Caco-2 (cell line): ENCODE results near the gene KLRB1. TPM values are rescaled to one million over a fixed set of nuclear protein-coding genes. Genes with fewer than 3 reads are reported as not detected.
"Not testable (repeated sequence)": the region's sequence is repeated elsewhere in the genome, so short reads cannot be mapped to it uniquely, and the experiment has no call there.

ENCODE experiments used
- BruUV-seq: library from RNA; stranded (reverse); fragments of 400-500 nt; replicated peaks from 2 replicates; lab custom pipeline; 2021; lab: Mats Ljungman, UMichigan
- CTCF ChIA-PET: fragments of 300-600 bp; sonication (Branson Sonifier 250); formaldehyde crosslinking; loops from one replicate; lab custom pipeline; 2022; ENCODE audit warnings: antibody characterized with exemption; lab: Charles Lee
- POLR2A ChIA-PET: fragments of 300-600 bp; sonication (Branson Sonifier 250); formaldehyde crosslinking; loops from one replicate; lab custom pipeline; 2022; ENCODE audit warnings: antibody characterized with exemption; lab: Charles Lee
- DNase-seq, 2 experiments: peaks; one replicate each; pipeline versions ENCODE4 v3.0.0 to v3.0.0-alpha.2; 2020 to 2022
- H3K27me3 ChIP-seq: replicated peaks from 2 replicates; pipeline ENCODE4 v1.6.0; 2011; ENCODE audit warnings: low read length; ENCODE audit not compliant: control insufficient read depth, insufficient read depth
- H3K36me3 ChIP-seq: 2 replicates; pipeline ENCODE4 v1.5.1; 2011; ENCODE audit warnings: low read length; ENCODE audit not compliant: control insufficient read depth, insufficient read depth
- H3K4me1 ChIP-seq: fragments of 250-450 bp; sonication (Bioruptor Pico); 2 replicates; pipeline ENCODE4 v1.5.1; 2020; ENCODE audit warnings: mild to moderate bottlenecking
- H3K4me3 ChIP-seq: 2 replicates; pipeline ENCODE4 v1.5.1; 2011; ENCODE audit warnings: low read depth, mild to moderate bottlenecking, control low read depth, low read length
- H3K9me3 ChIP-seq: fragments of 250-450 bp; sonication (Bioruptor Pico); 2 replicates; pipeline ENCODE4 v1.5.1; 2020; ENCODE audit warnings: mild to moderate bottlenecking, moderate library complexity
- H3K27ac Mint-ChIP-seq: one replicate; pipeline ENCODE4 v1.8.0; 2022; ENCODE audit warnings: mixed read lengths; ENCODE audit not compliant: unreplicated experiment
- H3K27me3 Mint-ChIP-seq: one replicate; pipeline ENCODE4 v1.8.0; 2022; ENCODE audit warnings: mixed read lengths; ENCODE audit not compliant: insufficient read depth, unreplicated experiment
- H3K36me3 Mint-ChIP-seq: one replicate; pipeline ENCODE4 v1.8.0; 2022; ENCODE audit warnings: mild to moderate bottlenecking, mixed read lengths; ENCODE audit not compliant: insufficient read depth, unreplicated experiment
- H3K4me1 Mint-ChIP-seq: one replicate; pipeline ENCODE4 v1.8.0; 2022; ENCODE audit warnings: low read depth, mixed read lengths; ENCODE audit not compliant: unreplicated experiment
- H3K4me3 Mint-ChIP-seq: one replicate; pipeline ENCODE4 v1.8.0; 2022; ENCODE audit warnings: mild to moderate bottlenecking, moderate library complexity, mixed read lengths; ENCODE audit not compliant: unreplicated experiment
- H3K9me3 Mint-ChIP-seq: one replicate; pipeline ENCODE4 v1.8.0; 2022; ENCODE audit warnings: mixed read lengths; ENCODE audit not compliant: unreplicated experiment
- CTCF ChIP-seq, 2 experiments: fragments of 200-600 bp in 1 of 2; IDR thresholded peaks; 1 replicate in 1 of 2; 2 replicates in 1 of 2; pipeline versions ENCODE4 v1.5.1 to v1.8.0; 2011 to 2022; ENCODE audit warnings: antibody characterized with exemption in 1 of 2, control low read depth in 1 of 2, inconsistent platforms in 1 of 2, low read depth in 1 of 2, low read length in 1 of 2, mild to moderate bottlenecking in 1 of 2, moderate library complexity in 1 of 2; ENCODE audit not compliant: insufficient read depth in 1 of 2, severe bottlenecking in 1 of 2, unreplicated experiment in 1 of 2
- intact Hi-C: fragments of 100-400 bp; cut with micrococcal nuclease; formaldehyde crosslinking; loops from one replicate; pipeline ENCODE4 v1.10.0; 2022; ENCODE audit not compliant: unreplicated experiment
- total RNA-seq: library from RNA; stranded (reverse); gene quantifications from 2 replicates; pipeline ENCODE4 v1.2.3, GENCODE V29; 2022

Gene KLRB1
- total RNA-seq, 1 experiment from 2014 or later = not detected

- H3K27ac Mint-ChIP-seq = peak overlapping the region; percentile 96
Observed at GRCh38 chr12:9647825-9648700, 40.3 kb upstream of the KLRB1 start.

GRCh38 chr12:9646794-9647781 lies 39.4 kb upstream of the KLRB1 start:
- H3K27me3 ChIP-seq = no peaks in the 10 kb centered on the region
- intact Hi-C loops = no loop called here
- H3K27ac Mint-ChIP-seq = peak overlapping the region; percentile 96
- H3K36me3 Mint-ChIP-seq = peaks cover 8% of the 10 kb centered on the region
- ChIA-PET CTCF (interaction anchor here (1.0 to 1.8 kb wide), 3 partner anchors 9 to 61 kb away, joined by 3 to 16 read pairs (median 9); no protein-coding TSS in a partner anchor), POLR2A (interaction anchor here (0.7 to 1.0 kb wide), 2 partner anchors 18 to 22 kb away, joined by 3 read pairs; partner anchors contain the start of gene CLEC2D)
- H3K9me3 Mint-ChIP-seq = peaks cover 32% of the 10 kb centered on the region
- peak overlapping the region; percentile 98 for H3K4me3 Mint-ChIP-seq
- H3K9me3 ChIP-seq = 0 out of 2 replicates have a peak, but pooled peaks cover 8% of the 10 kb centered on the region
- peaks cover 24% of the 10 kb centered on the region for H3K4me1 ChIP-seq
- peak overlapping the region; percentile 51 for H3K4me3 ChIP-seq
- BruUV-seq = TSS peak; percentile 95
- DNase-seq = peak in 1 of 2 experiments; percentile 28
- no peaks in the 10 kb centered on the region for H3K27me3 Mint-ChIP-seq
- H3K4me1 Mint-ChIP-seq = peaks cover 40% of the 10 kb centered on the region
- TF ChIP-seq CTCF (IDR thresholded peaks at IDR 0.05; ENCODE audit: insufficient read depth in 1 of 2, low read depth in 1 of 2, low read length in 1 of 2, severe bottlenecking in 1 of 2, unreplicated experiment in 1 of 2) = no peak
- 0 out of 2 replicates have a peak, but pooled peaks cover 1% of the 10 kb centered on the region for H3K36me3 ChIP-seq

More at GRCh38 chr12:9647825-9648700, 40.3 kb upstream of the KLRB1 start:
- H3K36me3 ChIP-seq = 0 out of 2 replicates have a peak, but pooled peaks cover 1% of the 10 kb centered on the region
- H3K9me3 Mint-ChIP-seq = peaks cover 26% of the 10 kb centered on the region
- CTCF ChIA-PET = interaction anchor here (0.5 to 1.8 kb wide), 4 partner anchors 10 to 489 kb away, joined by 3 to 16 read pairs (median 6); no protein-coding TSS in a partner anchor
- H3K4me3 Mint-ChIP-seq = peak overlapping the region; percentile 98
- BruUV-seq = TSS peak; percentile 55
- no peaks in the 10 kb centered on the region for H3K27me3 Mint-ChIP-seq
- intact Hi-C loops = loop anchor here (1.0 to 2.0 kb wide), 2 partner anchors 10 to 47 kb away; no protein-coding TSS in a partner anchor
- POLR2A ChIA-PET = interaction anchor here (0.5 to 1.0 kb wide), 4 partner anchors 8 to 564 kb away, joined by 3 read pairs; partner anchors contain the start of genes CLEC2D and GABARAPL1
- H3K27me3 ChIP-seq = no peaks in the 10 kb centered on the region
- H3K4me1 ChIP-seq = peaks cover 24% of the 10 kb centered on the region
- 0 out of 2 replicates have a peak, but pooled peaks cover 8% of the 10 kb centered on the region for H3K9me3 ChIP-seq
- peak; percentile 93 to 94 for DNase-seq
- peaks cover 40% of the 10 kb centered on the region for H3K4me1 Mint-ChIP-seq
- TF ChIP-seq CTCF (IDR thresholded peaks at IDR 0.05; ENCODE audit: insufficient read depth in 1 of 2, low read depth in 1 of 2, low read length in 1 of 2, severe bottlenecking in 1 of 2, unreplicated experiment in 1 of 2) = no peak
- H3K36me3 Mint-ChIP-seq = peaks cover 8% of the 10 kb centered on the region
- H3K4me3 ChIP-seq = peak overlapping the region; percentile 51

- H3K36me3 ChIP-seq, DNase-seq, H3K4me3 Mint-ChIP-seq, H3K4me3 ChIP-seq, intact Hi-C loops, POLR2A ChIA-PET, H3K36me3 Mint-ChIP-seq, CTCF ChIA-PET, H3K27me3 Mint-ChIP-seq, H3K9me3 ChIP-seq, H3K27ac Mint-ChIP-seq, BruUV-seq, H3K27me3 ChIP-seq: not testable (repeated sequence)
- peaks cover 29% of the 10 kb centered on the region for H3K4me1 ChIP-seq
- Mint-ChIP-seq H3K9me3 (peaks cover 32% of the 10 kb centered on the region), H3K4me1 (peaks cover 24% of the 10 kb centered on the region)
Observed at GRCh38 chr12:9644985-9645551, 37.4 kb upstream of the KLRB1 start.
